Endothelial cell of umbilical vein (primary cell): ENCODE measurements around the gene FBXL2. TPM values are rescaled to one million over a fixed set of nuclear protein-coding genes. Genes with fewer than 3 reads are reported as not detected.

Experiments
- BruUV-seq: library from RNA; stranded (reverse); fragments of 400-500 nt; replicated peaks from 2 replicates; lab custom pipeline; 2021; lab: Mats Ljungman, UMichigan
- CTCF ChIA-PET: fragments of 300-600, 350-600 bp; sonication (Branson Sonifier 250); formaldehyde crosslinking; loops from one replicate; lab custom pipeline; 2021; ENCODE audit warnings: antibody characterized with exemption, inconsistent platforms; lab: Charles Lee
- POLR2A ChIA-PET: fragments of 300-600, 350-600 bp; sonication (Branson Sonifier 250); formaldehyde crosslinking; loops from one replicate; lab custom pipeline; 2021; ENCODE audit warnings: antibody characterized with exemption, inconsistent platforms; lab: Charles Lee
- DNase-seq: peaks from one replicate; pipeline ENCODE4 v3.0.0-alpha.2; 2011; ENCODE audit warnings: low read depth, low spot score
- FAIRE-seq: peaks from 2 replicates; lab custom pipeline; 2011; peaks lifted over from hg19 to GRCh38; lab: Jason Lieb, UNC
- H2AFZ ChIP-seq: 2 replicates; pipeline ENCODE4 v1.6.0; 2012; ENCODE audit warnings: low read depth, low read length, control low read depth, inconsistent platforms
- H3K27ac ChIP-seq: 2 replicates; pipeline ENCODE4 v1.5.1; 2011; ENCODE audit warnings: low read depth, mild to moderate bottlenecking, control low read depth, low read length, moderate library complexity; ENCODE audit not compliant: insufficient read depth
- H3K27me3 ChIP-seq, 2 experiments: 2 replicates each; pipeline versions ENCODE4 v1.6.0 to v1.6.1; 2011; ENCODE audit warnings: low read length in 2 of 2, mixed read lengths in 1 of 2; ENCODE audit not compliant: control insufficient read depth in 2 of 2, insufficient read depth in 2 of 2
- H3K36me3 ChIP-seq, 2 experiments: 2 replicates in 1 of 2; 3 replicates in 1 of 2; pipeline ENCODE4 v1.5.1; 2011; ENCODE audit warnings: low read length in 2 of 2, mild to moderate bottlenecking in 1 of 2, moderate library complexity in 1 of 2; ENCODE audit not compliant: control insufficient read depth in 2 of 2, insufficient read depth in 2 of 2; ENCODE audit errors: extremely low read depth in 1 of 2
- H3K4me1 ChIP-seq: 3 replicates; pipeline ENCODE4 v1.5.1; 2011; ENCODE audit warnings: mild to moderate bottlenecking, low read length; ENCODE audit not compliant: control insufficient read depth, insufficient read depth; ENCODE audit errors: extremely low read depth
- H3K4me2 ChIP-seq: 2 replicates; pipeline ENCODE4 v1.6.1; 2011; ENCODE audit warnings: low read length, control low read depth, mixed read lengths; ENCODE audit not compliant: insufficient read depth
- H3K4me3 ChIP-seq, 3 experiments: fragments of 200-600 bp in 1 of 3; sonication (generic), shearing (Covaris generic) in 1 of 3; replicated peaks in 1 of 3; 2 replicates each; pipeline ENCODE4 v1.5.1; 2011 to 2016; ENCODE audit warnings: control low read depth in 3 of 3, low read length in 3 of 3, mild to moderate bottlenecking in 2 of 3, inconsistent platforms in 1 of 3, low read depth in 1 of 3, moderate library complexity in 1 of 3; ENCODE audit not compliant: insufficient read depth in 1 of 3
- H3K79me2 ChIP-seq: 2 replicates; pipeline ENCODE4 v1.6.0; 2012; ENCODE audit warnings: low read length, inconsistent platforms; ENCODE audit not compliant: control insufficient read depth, insufficient read depth
- H3K9ac ChIP-seq: replicated peaks from 2 replicates; pipeline ENCODE3; 2011; ENCODE audit warnings: low read length, control low read depth; ENCODE audit not compliant: insufficient read depth; ENCODE audit errors: extremely low read depth
- H3K9me1 ChIP-seq: replicated peaks from 3 replicates; pipeline ENCODE4 v1.6.0; 2011; ENCODE audit warnings: mild to moderate bottlenecking, low read length; ENCODE audit not compliant: control insufficient read depth, insufficient read depth; ENCODE audit errors: extremely low read depth
- H3K9me3 ChIP-seq: replicated peaks from 2 replicates; pipeline ENCODE4 v1.5.1; 2012; ENCODE audit warnings: low read length, inconsistent platforms; ENCODE audit not compliant: control insufficient read depth, insufficient read depth
- H4K20me1 ChIP-seq: replicated peaks from 2 replicates; pipeline ENCODE3; 2011; ENCODE audit warnings: mild to moderate bottlenecking, low read length; ENCODE audit not compliant: control insufficient read depth, insufficient read depth; ENCODE audit errors: extremely low read depth
- FOS ChIP-seq: IDR thresholded peaks from 2 replicates; pipeline ENCODE4 v1.6.1; 2011; ENCODE audit warnings: mild to moderate bottlenecking, low read length, moderate library complexity, borderline replicate concordance; ENCODE audit not compliant: insufficient read depth
- GATA2 ChIP-seq: IDR thresholded peaks from 2 replicates; pipeline ENCODE4 v1.7.0; 2011; ENCODE audit warnings: low read depth, mild to moderate bottlenecking, moderate library complexity, mixed read lengths, low read length; ENCODE audit not compliant: insufficient read length, insufficient read depth
- MYC ChIP-seq: IDR thresholded peaks from one replicate; pipeline ENCODE4 v1.6.1; 2011; ENCODE audit warnings: mild to moderate bottlenecking, low read depth, low read length
- POLR2A ChIP-seq: IDR thresholded peaks from 2 replicates; pipeline ENCODE4 v1.6.1; 2012; ENCODE audit warnings: low read depth, mild to moderate bottlenecking, control low read depth, low read length
- dilution Hi-C: fragments of 300-500 bp; cut with MboI; formaldehyde crosslinking; loops from one replicate; pipeline ENCODE4 v1.15.0; 2019; ENCODE audit warnings: low sequenced_read_pairs; ENCODE audit not compliant: extremely low pct_ligation_motif_present
- intact Hi-C: fragments of 100-400 bp; cut with micrococcal nuclease; formaldehyde crosslinking; loops from one replicate; pipeline ENCODE4 v1.10.0; 2022
- polyA plus RNA-seq, 4 experiments: library from polyadenylated mRNA; depleted of rRNA in 3 of 4; stranded (reverse) in 3 of 4; unstranded in 1 of 4; fragments of >200 nt; gene quantifications; 2 replicates each; pipeline versions ENCODE4 v1.2.1 to v1.2.3, GENCODE V29; 2011 to 2012; ENCODE audit warnings: missing spikeins in 1 of 4
- total RNA-seq: library from RNA; stranded (reverse); gene quantifications from 2 replicates; pipeline ENCODE4 v1.2.3, GENCODE V29; 2021
- TF ChIP-seq, protein P1 (sequence below), 2 donors: IDR thresholded peaks; 1 replicate in 1 of 2; 2 replicates in 1 of 2; pipeline ENCODE4 v1.5.1; 2011; ENCODE audit warnings: low read length in 2 of 2, mild to moderate bottlenecking in 2 of 2, moderate library complexity in 2 of 2, control low read depth in 1 of 2, inconsistent platforms in 1 of 2, low read depth in 1 of 2; ENCODE audit not compliant: insufficient read depth in 1 of 2; ENCODE audit errors: extremely low read depth in 1 of 2

Gene FBXL2
- total and polyA plus RNA-seq, 2 donors (not counting 3 experiments of a cell fraction or from before 2014, with no cell fraction given) = 21.7 to 44.7 TPM

- CTCF ChIA-PET = interaction anchor here (1.0 to 4.1 kb wide), 3 partner anchors 48 to 366 kb away, joined by 3 to 15 read pairs (median 5); no protein-coding TSS in a partner anchor
- H3K79me2 ChIP-seq = peaks cover 56% of the 10 kb centered on the region
Measured at GRCh38 chr3:33420966-33421365, 143.7 kb downstream of the FBXL2 start.

More at GRCh38 chr3:33420966-33421365, 143.7 kb downstream of the FBXL2 start:
- no peak overlapping the region for H3K4me3 ChIP-seq
- H3K9ac ChIP-seq = no peak overlapping the region
- H4K20me1 ChIP-seq = no peaks in the 10 kb centered on the region
- FAIRE-seq = no peak
- no peaks in the 10 kb centered on the region for H3K27me3 ChIP-seq
- H3K4me2 ChIP-seq = no peak overlapping the region
- dilution Hi-C loops = no loop called here
- H3K9me1 ChIP-seq = no peaks in the 10 kb centered on the region
- H3K27ac ChIP-seq = no peak overlapping the region
- POLR2A ChIA-PET = no interaction called here
- intact Hi-C loops = no loop called here
- TF ChIP-seq, protein P1, sequence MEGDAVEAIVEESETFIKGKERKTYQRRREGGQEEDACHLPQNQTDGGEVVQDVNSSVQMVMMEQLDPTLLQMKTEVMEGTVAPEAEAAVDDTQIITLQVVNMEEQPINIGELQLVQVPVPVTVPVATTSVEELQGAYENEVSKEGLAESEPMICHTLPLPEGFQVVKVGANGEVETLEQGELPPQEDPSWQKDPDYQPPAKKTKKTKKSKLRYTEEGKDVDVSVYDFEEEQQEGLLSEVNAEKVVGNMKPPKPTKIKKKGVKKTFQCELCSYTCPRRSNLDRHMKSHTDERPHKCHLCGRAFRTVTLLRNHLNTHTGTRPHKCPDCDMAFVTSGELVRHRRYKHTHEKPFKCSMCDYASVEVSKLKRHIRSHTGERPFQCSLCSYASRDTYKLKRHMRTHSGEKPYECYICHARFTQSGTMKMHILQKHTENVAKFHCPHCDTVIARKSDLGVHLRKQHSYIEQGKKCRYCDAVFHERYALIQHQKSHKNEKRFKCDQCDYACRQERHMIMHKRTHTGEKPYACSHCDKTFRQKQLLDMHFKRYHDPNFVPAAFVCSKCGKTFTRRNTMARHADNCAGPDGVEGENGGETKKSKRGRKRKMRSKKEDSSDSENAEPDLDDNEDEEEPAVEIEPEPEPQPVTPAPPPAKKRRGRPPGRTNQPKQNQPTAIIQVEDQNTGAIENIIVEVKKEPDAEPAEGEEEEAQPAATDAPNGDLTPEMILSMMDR (IDR thresholded peaks at IDR 0.05; ENCODE audit: extremely low read depth in 1 of 2, insufficient read depth in 1 of 2, low read depth in 1 of 2, low read length in 2 of 2) = no peak
- no peak for TF ChIP-seq MYC
- TF ChIP-seq FOS = no peak
- no peak for TF ChIP-seq POLR2A
- TF ChIP-seq GATA2 = no peak
- peaks cover 4 to 7% of the 10 kb centered on the region in 2 experiments for H3K36me3 ChIP-seq
- H2AFZ ChIP-seq = no peak overlapping the region
- no TSS peak for BruUV-seq
- DNase-seq = no peak
- no peaks in the 10 kb centered on the region for H3K9me3 ChIP-seq
- H3K4me1 ChIP-seq = no peaks in the 10 kb centered on the region
